B cell (primary cell): ENCODE results near the gene LRRC3.

ENCODE experiments used
- EZH2 ChIP-seq: IDR thresholded peaks from 2 replicates; pipeline ENCODE4 v1.6.1; 2012; ENCODE audit warnings: borderline replicate concordance, low read depth, mild to moderate bottlenecking, moderate library complexity, low read length; ENCODE audit not compliant: insufficient read depth, poor library complexity, severe bottlenecking
- TF ChIP-seq, protein P1 (sequence below): fragments of 200-600 bp; IDR thresholded peaks from one replicate; pipeline ENCODE4 v1.8.0; 2022; ENCODE audit warnings: antibody characterized with exemption, mild to moderate bottlenecking

DNA sequence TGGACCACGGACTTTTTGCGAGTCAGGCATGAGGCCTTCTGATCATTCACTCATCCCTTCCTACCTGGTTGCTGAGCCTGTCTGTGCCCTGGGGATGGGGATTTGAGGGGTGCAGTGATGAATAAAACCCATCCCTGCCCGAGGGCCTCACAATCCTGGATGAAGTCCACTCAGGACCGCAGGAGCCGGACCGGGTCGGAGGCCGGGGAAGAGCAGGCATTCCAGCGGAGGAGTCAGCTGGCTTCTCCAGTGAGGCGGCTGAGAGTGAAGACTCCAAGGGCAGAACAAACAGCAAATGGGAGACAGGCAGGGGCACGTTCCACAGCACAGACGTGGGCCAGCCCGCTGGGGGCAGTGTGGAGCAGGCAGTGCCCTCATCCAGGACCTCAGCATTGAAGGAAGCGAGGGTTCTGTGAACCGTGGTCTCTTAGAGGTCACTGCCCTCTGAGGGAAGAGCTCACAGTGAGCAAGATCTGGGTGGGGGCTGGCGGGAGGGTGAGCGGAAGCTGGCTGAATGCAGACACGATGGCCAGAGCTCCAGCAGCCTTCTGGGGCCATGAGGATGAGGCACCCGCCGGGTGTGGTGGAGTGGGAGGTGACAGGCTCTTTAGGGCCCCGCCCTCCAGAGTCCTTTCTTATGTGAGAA is 10.9 kb upstream of the LRRC3 start:
- TF ChIP-seq, protein P1, sequence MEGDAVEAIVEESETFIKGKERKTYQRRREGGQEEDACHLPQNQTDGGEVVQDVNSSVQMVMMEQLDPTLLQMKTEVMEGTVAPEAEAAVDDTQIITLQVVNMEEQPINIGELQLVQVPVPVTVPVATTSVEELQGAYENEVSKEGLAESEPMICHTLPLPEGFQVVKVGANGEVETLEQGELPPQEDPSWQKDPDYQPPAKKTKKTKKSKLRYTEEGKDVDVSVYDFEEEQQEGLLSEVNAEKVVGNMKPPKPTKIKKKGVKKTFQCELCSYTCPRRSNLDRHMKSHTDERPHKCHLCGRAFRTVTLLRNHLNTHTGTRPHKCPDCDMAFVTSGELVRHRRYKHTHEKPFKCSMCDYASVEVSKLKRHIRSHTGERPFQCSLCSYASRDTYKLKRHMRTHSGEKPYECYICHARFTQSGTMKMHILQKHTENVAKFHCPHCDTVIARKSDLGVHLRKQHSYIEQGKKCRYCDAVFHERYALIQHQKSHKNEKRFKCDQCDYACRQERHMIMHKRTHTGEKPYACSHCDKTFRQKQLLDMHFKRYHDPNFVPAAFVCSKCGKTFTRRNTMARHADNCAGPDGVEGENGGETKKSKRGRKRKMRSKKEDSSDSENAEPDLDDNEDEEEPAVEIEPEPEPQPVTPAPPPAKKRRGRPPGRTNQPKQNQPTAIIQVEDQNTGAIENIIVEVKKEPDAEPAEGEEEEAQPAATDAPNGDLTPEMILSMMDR = no peak
- TF ChIP-seq EZH2 = no peak
